ENCODE results near the gene TMEM255B.

Gene TMEM255B

GRCh38 chr13:113819341-113819730, 60.3 kb downstream of the TMEM255B start:
- TF ChIP-seq, protein P1, sequence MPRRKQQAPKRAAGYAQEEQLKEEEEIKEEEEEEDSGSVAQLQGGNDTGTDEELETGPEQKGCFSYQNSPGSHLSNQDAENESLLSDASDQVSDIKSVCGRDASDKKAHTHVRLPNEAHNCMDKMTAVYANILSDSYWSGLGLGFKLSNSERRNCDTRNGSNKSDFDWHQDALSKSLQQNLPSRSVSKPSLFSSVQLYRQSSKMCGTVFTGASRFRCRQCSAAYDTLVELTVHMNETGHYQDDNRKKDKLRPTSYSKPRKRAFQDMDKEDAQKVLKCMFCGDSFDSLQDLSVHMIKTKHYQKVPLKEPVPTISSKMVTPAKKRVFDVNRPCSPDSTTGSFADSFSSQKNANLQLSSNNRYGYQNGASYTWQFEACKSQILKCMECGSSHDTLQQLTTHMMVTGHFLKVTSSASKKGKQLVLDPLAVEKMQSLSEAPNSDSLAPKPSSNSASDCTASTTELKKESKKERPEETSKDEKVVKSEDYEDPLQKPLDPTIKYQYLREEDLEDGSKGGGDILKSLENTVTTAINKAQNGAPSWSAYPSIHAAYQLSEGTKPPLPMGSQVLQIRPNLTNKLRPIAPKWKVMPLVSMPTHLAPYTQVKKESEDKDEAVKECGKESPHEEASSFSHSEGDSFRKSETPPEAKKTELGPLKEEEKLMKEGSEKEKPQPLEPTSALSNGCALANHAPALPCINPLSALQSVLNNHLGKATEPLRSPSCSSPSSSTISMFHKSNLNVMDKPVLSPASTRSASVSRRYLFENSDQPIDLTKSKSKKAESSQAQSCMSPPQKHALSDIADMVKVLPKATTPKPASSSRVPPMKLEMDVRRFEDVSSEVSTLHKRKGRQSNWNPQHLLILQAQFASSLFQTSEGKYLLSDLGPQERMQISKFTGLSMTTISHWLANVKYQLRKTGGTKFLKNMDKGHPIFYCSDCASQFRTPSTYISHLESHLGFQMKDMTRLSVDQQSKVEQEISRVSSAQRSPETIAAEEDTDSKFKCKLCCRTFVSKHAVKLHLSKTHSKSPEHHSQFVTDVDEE (CRISPR knock-in tag; IDR thresholded peaks at IDR 0.05) = no peak
- TF ChIP-seq RARB (CRISPR knock-in tag; IDR thresholded peaks at IDR 0.05) = no peak
- TF ChIP-seq ZNF565 (CRISPR knock-in tag; conservative IDR thresholded peaks at IDR 0.05; ENCODE audit: low read depth) = no peak
- TF ChIP-seq TOX (CRISPR knock-in tag; IDR thresholded peaks at IDR 0.05; ENCODE audit: borderline replicate concordance) = no peak
- no peak for TF ChIP-seq ZNF8 (CRISPR knock-in tag; IDR thresholded peaks at IDR 0.05)
- no peak for TF ChIP-seq ZC3H10 (CRISPR knock-in tag; IDR thresholded peaks at IDR 0.05)
- no peak for TF ChIP-seq CSRNP3 (CRISPR knock-in tag; IDR thresholded peaks at IDR 0.05)
- TF ChIP-seq ISL1 (CRISPR knock-in tag; IDR thresholded peaks at IDR 0.05) = no peak
- no peak for TF ChIP-seq POU6F1 (CRISPR knock-in tag; IDR thresholded peaks at IDR 0.05; ENCODE audit: borderline replicate concordance, low read depth)
- no peak for TF ChIP-seq ZFP30 (CRISPR knock-in tag; IDR thresholded peaks at IDR 0.05)
- TF ChIP-seq ARNTL (CRISPR knock-in tag; IDR thresholded peaks at IDR 0.05; ENCODE audit: borderline replicate concordance, low read depth) = no peak
- TF ChIP-seq SNAI2 (CRISPR knock-in tag; IDR thresholded peaks at IDR 0.05) = no peak
- no peak for TF ChIP-seq PATZ1 (CRISPR knock-in tag; IDR thresholded peaks at IDR 0.05; ENCODE audit: borderline replicate concordance)
- no peak for TF ChIP-seq BACH2 (CRISPR knock-in tag; IDR thresholded peaks at IDR 0.05; ENCODE audit: borderline replicate concordance)
- TF ChIP-seq ZNF70 (CRISPR knock-in tag; IDR thresholded peaks at IDR 0.05) = no peak
- no peak for ATAC-seq

- ATAC-seq = no peak
- TF ChIP-seq TOX (CRISPR knock-in tag; IDR thresholded peaks at IDR 0.05; ENCODE audit: borderline replicate concordance) (no peak), ZNF70 (CRISPR knock-in tag; IDR thresholded peaks at IDR 0.05) (no peak), PATZ1 (CRISPR knock-in tag; IDR thresholded peaks at IDR 0.05; ENCODE audit: borderline replicate concordance) (no peak), CSDC2 (CRISPR knock-in tag; IDR thresholded peaks at IDR 0.05) (no peak), CSRNP3 (CRISPR knock-in tag; IDR thresholded peaks at IDR 0.05) (no peak), SNAI2 (CRISPR knock-in tag; IDR thresholded peaks at IDR 0.05) (no peak), ZC3H10 (CRISPR knock-in tag; IDR thresholded peaks at IDR 0.05) (no peak), ISL1 (CRISPR knock-in tag; IDR thresholded peaks at IDR 0.05) (no peak), GLIS3 (CRISPR knock-in tag; IDR thresholded peaks at IDR 0.05) (no peak), ZFP30 (CRISPR knock-in tag; IDR thresholded peaks at IDR 0.05) (no peak), TCF4 (CRISPR knock-in tag; IDR thresholded peaks at IDR 0.05; ENCODE audit: borderline replicate concordance) (no peak), ESRRG (CRISPR knock-in tag; IDR thresholded peaks at IDR 0.05) (no peak), POU6F1 (CRISPR knock-in tag; IDR thresholded peaks at IDR 0.05; ENCODE audit: borderline replicate concordance, low read depth) (no peak)
- TF ChIP-seq, protein P1 (CRISPR knock-in tag; IDR thresholded peaks at IDR 0.05) = no peak
Measured at GRCh38 chr13:113819731-113820715, 61.0 kb downstream of the TMEM255B start.
